ENCODE data around the gene CFAP251. TPM values are rescaled to one million over a fixed set of nuclear protein-coding genes. Genes with fewer than 3 reads are reported as not detected.

The CFAP251 gene
- total RNA-seq, 1 donor from 2014 or later, result 0.92 TPM

GRCh38 chr12:121992059-121992879, 73.9 kb downstream of the CFAP251 start:
- no peak overlapping the region for H3K9ac ChIP-seq

GRCh38 chr12:121996050-121996944, 77.9 kb downstream of the CFAP251 start:
- no peaks in the 10 kb centered on the region for H3K36me3 Mint-ChIP-seq
- DNase-seq (ENCODE audit: low spot score), result no peak
- Histone ChIP-seq H3K79me2 (ENCODE audit: low read depth) (no peaks in the 10 kb centered on the region), H4K20me1 (ENCODE audit: low read depth) (no peaks in the 10 kb centered on the region), H2AFZ (replicated peaks) (no peak overlapping the region), H3K27ac (no peak overlapping the region), H3K27me3 (no peaks in the 10 kb centered on the region), H3K36me3 (no peaks in the 10 kb centered on the region), H3K4me1 (peaks cover 20% of the 10 kb centered on the region), H3F3A (ENCODE audit: low read depth) (peaks cover 10% of the 10 kb centered on the region), H3K4me3 (no peak overlapping the region), H3K9me3 (ENCODE audit: low read depth) (no peaks in the 10 kb centered on the region), H3K4me2 (no peak overlapping the region), H3K9ac (no peak overlapping the region)
- H3K4me3 Mint-ChIP-seq, result no peak overlapping the region
- no peak for TF ChIP-seq CTCF (IDR thresholded peaks at IDR 0.05)
- TF ChIP-seq EZH2 (IDR thresholded peaks at IDR 0.05), result no peak
- TF ChIP-seq EZH2phosphoT487 (IDR thresholded peaks at IDR 0.05), result no peak
- peaks cover 5% of the 10 kb centered on the region for H3K27me3 Mint-ChIP-seq (ENCODE audit: insufficient read depth, low read depth)
- peaks cover 10% of the 10 kb centered on the region for H3K9me3 Mint-ChIP-seq
- peak overlapping the region; percentile 42 for H3K27ac Mint-ChIP-seq
- peaks cover 14% of the 10 kb centered on the region for H3K4me1 Mint-ChIP-seq

More at GRCh38 chr12:121992059-121992879, 73.9 kb downstream of the CFAP251 start:
- H3K4me1 ChIP-seq, result peaks cover 16% of the 10 kb centered on the region
- Mint-ChIP-seq H3K9me3 (no peaks in the 10 kb centered on the region), H3K4me1 (peaks cover 10% of the 10 kb centered on the region), H3K27me3 (ENCODE audit: insufficient read depth, low read depth) (peaks cover 2% of the 10 kb centered on the region), H3K4me3 (no peak overlapping the region), H3K27ac (peak overlapping the region; percentile 42), H3K36me3 (no peaks in the 10 kb centered on the region)
- H3K27ac ChIP-seq, result no peak overlapping the region
- H2AFZ ChIP-seq (replicated peaks), result no peak overlapping the region
- no peak overlapping the region for H3K4me2 ChIP-seq
- H3F3A ChIP-seq (ENCODE audit: low read depth), result peaks cover 4% of the 10 kb centered on the region
- H3K36me3 ChIP-seq, result no peaks in the 10 kb centered on the region
- no peak for DNase-seq (ENCODE audit: low spot score)
- no peaks in the 10 kb centered on the region for H3K79me2 ChIP-seq (ENCODE audit: low read depth)
- no peaks in the 10 kb centered on the region for H4K20me1 ChIP-seq (ENCODE audit: low read depth)
- no peaks in the 10 kb centered on the region for H3K27me3 ChIP-seq
- H3K4me3 ChIP-seq, result no peak overlapping the region
- H3K9me3 ChIP-seq (ENCODE audit: low read depth), result no peaks in the 10 kb centered on the region
- TF ChIP-seq EZH2 (IDR thresholded peaks at IDR 0.05) (no peak), CTCF (IDR thresholded peaks at IDR 0.05) (no peak), EZH2phosphoT487 (IDR thresholded peaks at IDR 0.05) (no peak)

- DNase-seq (ENCODE audit: low spot score), result no peak
- Histone ChIP-seq H3K9ac (no peak overlapping the region), H3K79me2 (ENCODE audit: low read depth) (no peaks in the 10 kb centered on the region), H3K4me1 (peaks cover 22% of the 10 kb centered on the region), H3K4me2 (no peak overlapping the region), H4K20me1 (ENCODE audit: low read depth) (no peaks in the 10 kb centered on the region), H3K27me3 (no peaks in the 10 kb centered on the region), H3K9me3 (ENCODE audit: low read depth) (no peaks in the 10 kb centered on the region), H3K4me3 (no peak overlapping the region), H3K36me3 (no peaks in the 10 kb centered on the region), H3F3A (ENCODE audit: low read depth) (peaks cover 17% of the 10 kb centered on the region), H2AFZ (replicated peaks) (no peak overlapping the region), H3K27ac (no peak overlapping the region)
- TF ChIP-seq EZH2phosphoT487 (IDR thresholded peaks at IDR 0.05) (no peak), EZH2 (IDR thresholded peaks at IDR 0.05) (no peak), CTCF (IDR thresholded peaks at IDR 0.05) (no peak)
- H3K4me3 Mint-ChIP-seq, result no peak overlapping the region
- peaks cover 20% of the 10 kb centered on the region for H3K4me1 Mint-ChIP-seq
- no peaks in the 10 kb centered on the region for H3K36me3 Mint-ChIP-seq
- no peak overlapping the region for H3K27ac Mint-ChIP-seq
- H3K9me3 Mint-ChIP-seq, result peaks cover 12% of the 10 kb centered on the region
- H3K27me3 Mint-ChIP-seq (ENCODE audit: insufficient read depth, low read depth), result peaks cover 7% of the 10 kb centered on the region
Measured at GRCh38 chr12:121996945-121997612, 78.7 kb downstream of the CFAP251 start.
